ENCODE data around the gene CNTN3.

The CNTN3 gene

DNA sequence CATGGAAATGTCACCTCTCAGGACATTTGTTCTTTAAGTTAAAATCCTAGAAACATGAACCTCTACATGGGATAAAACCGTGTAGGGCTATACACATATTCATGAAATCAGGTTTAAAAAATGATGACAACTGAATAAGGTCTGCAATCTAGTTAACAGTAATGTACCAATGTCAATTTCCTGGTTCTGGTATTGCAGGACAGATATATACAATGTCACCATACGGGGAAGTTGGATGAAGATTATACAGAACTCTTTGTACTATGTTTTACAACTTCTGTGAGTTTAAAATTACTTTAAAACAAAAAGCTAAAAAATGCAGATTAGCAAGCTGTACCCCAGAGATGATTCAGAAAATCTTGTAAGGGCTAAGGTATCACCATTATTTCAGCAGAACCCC is 6.7 kb downstream of the CNTN3 start:
- DNase-seq = no peak

DNA sequence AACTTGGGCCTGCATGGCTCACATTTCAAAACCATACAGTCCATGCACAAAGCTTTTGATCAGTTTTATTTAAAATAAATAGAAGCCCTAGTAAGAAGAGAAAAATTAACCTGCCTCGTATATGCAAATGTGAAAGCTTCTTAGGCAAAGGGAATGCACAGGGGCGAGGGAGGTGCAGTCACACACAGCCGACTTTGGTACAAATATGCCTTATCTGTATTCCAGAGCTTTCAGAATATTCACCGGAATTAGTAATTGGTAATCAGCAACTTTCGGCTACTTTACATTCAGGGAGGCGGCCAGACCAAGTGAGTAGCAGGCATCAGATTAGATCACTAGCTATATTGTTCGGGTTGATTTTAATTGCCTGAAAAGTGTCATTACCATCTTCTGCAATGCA is 7.5 kb downstream of the CNTN3 start:
- DNase-seq = no peak

DNA sequence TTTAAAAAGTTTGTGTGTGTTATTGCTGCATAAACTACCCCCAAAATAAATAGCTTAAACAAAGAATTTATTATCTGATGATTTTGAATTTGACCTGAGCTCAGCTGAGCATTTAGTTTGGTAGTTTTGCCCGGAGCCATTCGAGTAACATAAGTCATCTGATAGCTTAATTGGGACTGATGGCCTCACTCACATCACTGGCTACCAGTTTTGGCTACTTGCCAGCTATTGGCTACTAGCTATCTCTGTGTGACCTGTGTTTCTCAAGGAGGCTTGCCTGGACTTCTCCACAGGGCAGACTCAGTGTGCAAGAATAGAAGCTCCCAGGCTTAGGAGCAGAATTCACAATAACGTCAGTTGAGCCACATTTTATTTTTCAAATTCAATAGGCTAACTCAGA is 9.0 kb downstream of the CNTN3 start:
- no peak for DNase-seq

DNA sequence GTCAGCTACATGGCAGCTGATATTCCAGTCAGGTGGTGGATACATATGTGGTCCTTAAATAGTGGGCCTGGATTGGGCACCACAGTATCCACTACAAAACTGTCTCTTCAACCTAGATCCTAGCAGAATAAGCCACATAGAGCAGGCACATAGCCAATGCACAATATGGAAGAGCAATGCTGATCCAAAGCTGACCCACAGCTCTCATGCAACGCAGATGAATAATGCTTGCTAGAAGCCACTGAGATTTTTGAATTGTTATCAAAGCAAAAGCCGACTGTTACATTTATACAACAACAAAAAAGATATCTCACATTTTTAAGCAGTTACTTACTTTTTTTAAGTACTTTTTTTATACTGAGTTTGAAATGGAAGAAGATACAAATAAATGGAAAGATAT is 11.2 kb downstream of the CNTN3 start:
- DNase-seq = no peak

DNA sequence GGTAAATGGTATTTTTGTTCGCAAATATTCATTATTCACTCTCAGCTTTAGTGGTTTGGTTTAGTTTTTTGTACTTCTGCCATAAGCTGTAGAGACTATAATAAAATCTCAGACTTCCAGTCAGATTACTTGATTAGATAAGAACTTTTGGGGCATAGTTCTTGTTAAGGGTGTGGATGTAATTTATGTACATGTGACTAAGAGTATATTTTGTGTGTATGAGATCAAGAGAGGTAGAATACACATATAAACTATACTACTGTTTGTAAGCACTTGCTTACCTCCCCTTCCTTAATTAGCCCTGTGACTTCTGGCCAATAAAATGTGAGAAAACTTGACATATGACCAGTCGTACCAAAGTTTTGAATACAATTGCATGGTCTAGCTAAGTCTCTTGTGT is 12.0 kb downstream of the CNTN3 start:
- no peak for DNase-seq

DNA sequence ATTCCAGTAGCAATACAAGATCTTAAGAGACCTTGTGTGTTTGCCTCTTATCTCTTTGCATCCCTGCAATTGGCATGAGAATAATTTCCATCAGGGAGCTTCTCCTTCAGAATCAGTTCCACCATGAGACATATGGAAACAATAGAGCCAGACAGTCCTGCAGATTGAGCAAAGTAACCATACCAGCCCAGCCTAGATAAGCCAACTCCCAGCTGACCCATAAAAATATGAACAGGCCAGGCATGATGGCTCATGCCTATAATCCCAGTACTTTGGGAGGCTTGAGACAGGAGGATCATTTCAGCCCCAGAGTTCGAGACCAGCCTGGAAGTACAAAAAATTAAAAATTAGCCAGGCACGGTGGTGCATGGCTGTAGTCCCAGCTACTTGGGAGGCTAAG is 12.7 kb downstream of the CNTN3 start:
- DNase-seq = no peak

DNA sequence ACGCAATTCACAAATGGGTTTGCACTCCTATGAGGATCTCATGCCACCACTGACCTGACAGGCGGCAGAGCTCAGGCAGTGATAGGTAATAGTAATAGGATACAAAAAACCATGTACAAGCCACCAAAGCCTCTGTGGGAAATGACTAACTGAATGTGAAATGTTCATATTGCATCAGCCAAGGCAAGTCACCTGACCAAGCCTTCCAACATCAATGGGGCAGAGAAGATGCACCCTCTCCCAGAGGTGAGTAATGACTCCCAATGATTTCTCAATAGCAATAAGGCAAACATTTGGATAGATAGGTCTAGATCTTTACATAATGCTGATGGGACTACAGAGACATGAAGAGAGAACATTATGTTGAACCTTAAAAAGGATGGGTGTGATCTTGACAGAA is 14.9 kb downstream of the CNTN3 start:
- no peak for DNase-seq

DNA sequence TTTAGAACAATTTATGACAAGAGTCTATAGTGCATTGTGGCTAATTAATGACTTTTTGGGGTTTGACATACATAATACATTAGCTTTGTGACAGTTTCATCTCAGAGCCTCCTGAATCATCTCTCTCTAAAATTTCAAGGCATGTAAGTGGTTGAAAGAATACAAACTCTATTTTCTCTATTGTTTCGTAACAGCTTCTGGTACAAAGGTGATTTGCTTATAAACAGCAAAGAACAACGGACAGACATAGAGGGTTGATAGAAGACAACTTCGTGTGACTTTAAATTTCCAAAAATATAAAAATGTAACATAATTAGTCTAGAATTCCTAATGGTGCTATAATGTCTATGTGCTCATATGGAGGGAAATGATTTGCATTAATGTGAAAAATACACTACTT is 21.3 kb downstream of the CNTN3 start:
- no peak for DNase-seq

DNA sequence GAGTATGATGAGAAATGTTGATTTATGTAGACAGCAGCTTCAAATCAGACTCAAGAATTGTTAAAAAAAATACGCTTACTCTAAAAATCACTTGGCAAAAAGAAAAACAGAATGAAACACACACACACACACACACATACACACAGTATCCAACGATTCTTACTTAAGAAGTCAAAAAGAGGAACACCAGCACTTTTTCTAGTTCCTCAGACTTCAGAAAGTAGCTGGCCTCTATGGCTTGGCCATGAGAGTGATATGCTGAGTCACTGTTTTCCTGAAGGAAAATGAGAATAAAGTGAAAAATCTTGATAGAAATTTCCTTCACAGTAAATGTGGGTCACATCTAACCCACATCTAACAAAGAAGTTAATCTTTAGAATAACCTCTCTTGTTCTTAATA is 22.1 kb downstream of the CNTN3 start:
- DNase-seq = no peak

DNA sequence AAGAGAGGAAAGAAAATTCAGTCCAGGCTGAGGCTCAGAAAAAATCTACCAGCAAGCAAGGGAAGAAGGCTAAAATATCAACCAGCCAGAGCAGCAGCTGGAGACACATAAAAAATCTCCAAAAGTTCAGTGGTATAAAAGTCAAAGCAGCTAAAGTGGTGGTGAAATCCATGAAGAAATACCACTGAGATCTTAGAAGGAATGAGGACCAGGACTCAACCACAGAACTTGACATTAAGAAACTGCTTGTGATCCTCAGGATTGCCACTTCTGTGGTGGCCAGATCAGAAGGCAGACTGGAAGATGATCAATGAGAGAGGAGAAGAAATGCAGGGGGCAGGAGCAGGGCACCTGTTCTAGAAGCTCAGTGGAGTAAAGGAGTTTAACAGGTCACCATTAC is 22.5 kb downstream of the CNTN3 start:
- DNase-seq = no peak

DNA sequence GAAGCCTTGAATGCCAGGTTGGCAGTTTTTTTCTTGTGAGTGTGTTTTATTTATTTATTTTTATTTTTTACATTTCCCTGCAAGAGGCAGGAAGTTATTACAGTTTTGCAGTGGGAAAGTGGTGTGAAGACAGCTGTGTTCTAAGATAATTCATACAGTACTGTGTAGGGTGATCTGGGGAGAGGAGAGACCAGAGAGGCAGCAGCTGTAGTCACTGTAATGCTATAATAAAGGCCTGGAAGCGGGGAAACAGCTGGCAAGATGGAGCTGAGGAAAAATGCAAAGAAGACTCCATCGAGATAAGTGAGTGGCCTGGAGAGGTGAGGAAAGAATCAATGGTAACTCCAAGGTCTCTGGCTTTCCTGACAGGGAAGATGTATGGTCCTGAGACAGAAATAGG is 23.1 kb downstream of the CNTN3 start:
- DNase-seq = no peak

DNA sequence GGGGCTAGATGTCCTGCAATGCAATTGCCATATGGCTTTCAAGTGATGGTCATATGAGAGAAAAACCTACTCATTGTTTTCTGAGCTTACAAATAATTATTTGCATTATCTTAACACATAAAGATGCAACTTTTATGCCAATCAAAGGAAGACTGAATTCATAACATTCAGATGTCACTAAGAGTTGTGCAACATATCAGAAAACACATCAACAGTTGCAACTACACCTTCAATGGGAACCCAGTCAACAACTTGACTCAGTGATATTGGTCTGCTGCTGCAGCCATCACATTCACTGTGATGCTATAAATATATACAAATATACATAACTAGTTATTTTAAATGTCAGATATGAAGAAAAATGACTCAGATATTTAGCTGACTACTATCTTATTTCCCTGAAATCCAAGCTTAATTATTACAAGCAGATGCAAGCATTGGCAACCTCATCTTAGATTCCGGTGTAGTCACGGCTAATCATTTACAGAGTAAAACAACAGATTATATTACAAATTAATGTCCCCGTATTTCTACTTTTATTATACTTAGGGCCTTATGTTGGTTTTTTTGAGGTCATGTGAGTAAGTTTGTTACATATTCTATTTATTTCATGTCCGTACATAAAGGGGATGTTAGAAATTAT is 23.7 kb downstream of the CNTN3 start:
- no peak for DNase-seq

DNA sequence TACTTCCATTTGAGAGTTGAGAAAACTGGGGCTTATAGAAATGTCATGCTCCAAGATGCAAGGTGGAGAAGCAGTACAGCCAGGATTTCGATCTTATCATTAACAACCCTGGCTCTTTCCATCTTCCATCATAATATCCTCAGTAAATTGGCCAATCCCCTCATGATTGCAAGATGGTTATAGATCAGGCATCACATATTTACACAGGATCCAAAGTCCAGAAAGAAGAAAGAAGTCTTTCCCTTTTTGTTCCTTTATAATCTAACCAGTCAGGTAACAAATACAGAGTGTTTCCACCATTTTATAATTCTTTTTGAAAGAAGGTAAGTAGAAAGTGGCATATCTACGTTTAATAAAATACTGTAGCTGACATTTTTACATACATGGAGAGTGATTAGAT is 29.7 kb downstream of the CNTN3 start:
- no peak for DNase-seq

DNA sequence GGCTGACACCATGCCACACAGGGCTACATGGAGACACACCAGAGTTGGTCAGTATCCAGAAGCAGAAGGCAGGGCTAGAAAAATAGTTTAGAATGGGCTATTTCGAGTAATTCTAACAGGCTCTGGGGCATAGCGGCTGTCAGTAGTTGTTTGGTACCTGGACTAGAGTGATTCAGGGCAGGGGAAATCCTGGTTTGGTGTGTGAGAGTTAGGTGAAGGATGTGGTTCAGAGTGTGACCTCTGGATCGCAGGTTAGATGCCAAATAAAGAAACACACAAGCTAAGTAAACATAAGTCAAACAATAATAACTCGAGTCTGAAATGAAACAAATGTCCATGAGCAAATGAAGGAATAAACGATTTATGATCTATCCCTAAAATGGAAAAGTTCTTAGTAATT is 31.5 kb downstream of the CNTN3 start:
- DNase-seq = no peak

DNA sequence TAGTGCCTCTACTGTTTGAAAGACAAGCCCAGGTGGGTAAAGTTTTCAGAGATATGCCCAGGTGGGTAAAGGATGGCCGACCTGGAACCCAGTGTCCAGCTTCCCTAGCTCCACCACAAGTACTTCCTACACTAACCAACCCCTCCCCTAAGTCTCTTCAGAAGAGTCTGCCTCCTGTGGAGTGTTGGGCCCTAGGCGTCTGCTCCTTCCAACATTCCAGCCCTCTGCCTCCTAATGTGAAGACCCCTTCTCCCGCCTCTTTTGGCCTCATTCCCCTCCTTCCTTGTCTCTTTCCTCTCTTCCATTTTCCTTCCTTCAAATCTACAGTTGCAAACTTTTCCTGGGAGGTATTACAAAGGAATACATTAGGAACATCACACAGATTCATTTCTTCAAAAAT is 38.6 kb downstream of the CNTN3 start:
- no peak for DNase-seq

DNA sequence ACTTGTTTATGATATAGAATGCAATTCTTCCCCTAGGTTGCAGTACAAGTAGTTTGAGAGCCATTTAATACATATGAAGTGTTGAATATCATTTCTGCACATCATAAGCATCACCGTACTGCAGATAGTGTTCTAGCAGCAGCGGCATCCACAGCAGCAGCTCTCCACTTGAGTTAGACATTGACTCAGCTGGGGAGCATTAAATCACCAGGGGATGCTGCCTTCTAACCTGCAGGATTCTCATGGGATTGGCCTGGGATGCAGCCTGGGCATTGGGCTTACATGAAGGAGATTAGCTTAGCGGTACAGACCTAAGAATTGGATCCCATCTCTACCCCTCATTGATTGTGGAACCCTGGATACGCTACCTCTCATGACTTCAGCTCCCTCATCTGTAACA is 43.3 kb downstream of the CNTN3 start:
- DNase-seq = no peak
